HAP-1 (cell line): Measurements from ENCODE around the gene ABLIM1.

Experiments used
- DNase-seq, 2 experiments: peaks; one replicate each; pipeline ENCODE4 v3.0.0-alpha.2; 2016 to 2020; ENCODE audit warnings: low spot score in 2 of 2
- H3K27me3 ChIP-seq: fragments of 250-450 bp; sonication (Bioruptor Pico); 2 replicates; pipeline ENCODE4 v1.5.1; 2020; ENCODE audit warnings: low read depth, mild to moderate bottlenecking, moderate library complexity
- H3K36me3 ChIP-seq: fragments of 250-450 bp; sonication (Bioruptor Pico); replicated peaks from 2 replicates; pipeline ENCODE4 v1.5.1; 2020; ENCODE audit warnings: mild to moderate bottlenecking
- H3K4me1 ChIP-seq: fragments of 250-450 bp; sonication (Bioruptor Pico); 2 replicates; pipeline ENCODE4 v1.5.1; 2020; ENCODE audit warnings: mild to moderate bottlenecking
- H3K4me3 ChIP-seq: fragments of 250-450 bp; sonication (Bioruptor Pico); 2 replicates; pipeline ENCODE4 v1.5.1; 2020; ENCODE audit warnings: mild to moderate bottlenecking, moderate library complexity
- H3K9me3 ChIP-seq: fragments of 250-450 bp; sonication (Bioruptor Pico); 2 replicates; pipeline ENCODE4 v1.5.1; 2020; ENCODE audit warnings: mild to moderate bottlenecking, moderate library complexity
- in situ Hi-C: fragments of 300-500 bp; cut with MboI; formaldehyde crosslinking; loops from 3 replicates; pipeline ENCODE4 v1.14.3; 2020; ENCODE audit warnings: low sequenced_read_pairs, inconsistent platforms, mixed read lengths

ABLIM1 gene

DNA sequence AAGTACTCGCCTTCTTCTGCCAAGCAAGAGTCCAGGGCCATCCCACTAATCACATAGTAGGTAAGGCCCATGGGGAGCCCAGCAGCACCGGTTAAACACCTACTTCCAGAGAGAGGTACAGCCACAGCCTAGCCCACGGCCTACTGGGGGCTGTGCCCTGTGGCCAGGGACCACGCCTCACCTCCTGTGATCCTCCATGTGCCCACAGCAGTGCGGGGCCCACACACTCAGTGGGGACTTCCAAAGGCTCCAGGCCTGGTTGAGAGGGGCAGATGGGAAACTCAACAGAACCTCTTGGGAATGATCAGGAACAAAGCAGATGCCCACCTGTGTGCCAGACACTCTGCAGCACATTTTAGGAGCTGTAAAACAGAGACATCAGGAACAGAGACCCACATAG, 273.5 kb downstream of the ABLIM1 start:
- DNase-seq = no peak
- Histone ChIP-seq H3K27me3 (peaks cover 9% of the 10 kb centered on the region), H3K4me3 (no peak overlapping the region), H3K36me3 (no peaks in the 10 kb centered on the region), H3K9me3 (no peaks in the 10 kb centered on the region), H3K4me1 (no peaks in the 10 kb centered on the region)
- in situ Hi-C loops = no loop called here

DNA sequence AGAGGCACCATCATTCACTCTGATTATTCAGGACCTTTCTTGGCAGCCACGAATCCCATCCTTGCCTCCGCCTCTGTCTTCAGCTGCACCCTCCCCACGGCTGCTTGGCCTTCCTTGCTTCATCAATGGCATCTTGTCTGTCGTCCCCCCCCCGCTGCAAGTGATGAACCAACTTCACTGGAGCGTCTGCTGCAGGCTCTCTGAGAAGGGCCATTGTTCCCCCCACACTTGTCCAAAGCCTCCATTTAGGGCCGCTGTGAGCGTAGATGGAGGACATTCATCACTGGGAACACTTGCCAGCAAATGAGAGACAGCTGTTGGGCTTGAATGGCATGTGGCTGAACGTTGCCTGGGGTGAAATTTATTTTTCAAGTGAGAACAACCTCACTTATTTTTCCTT, 273.9 kb downstream of the ABLIM1 start:
- no peaks in the 10 kb centered on the region for H3K36me3 ChIP-seq
- no peaks in the 10 kb centered on the region for H3K4me1 ChIP-seq
- in situ Hi-C loops = no loop called here
- peaks cover 9% of the 10 kb centered on the region for H3K27me3 ChIP-seq
- DNase-seq = no peak
- no peaks in the 10 kb centered on the region for H3K9me3 ChIP-seq
- no peak overlapping the region for H3K4me3 ChIP-seq
